Smooth muscle cell of the brain vasculature (primary cell): ENCODE results near the gene ARL5A.

Experiments
- DNase-seq: peaks from one replicate; pipeline ENCODE4 v3.0.0-alpha.2; 2012; ENCODE audit warnings: low read depth, low spot score

ARL5A gene

DNA sequence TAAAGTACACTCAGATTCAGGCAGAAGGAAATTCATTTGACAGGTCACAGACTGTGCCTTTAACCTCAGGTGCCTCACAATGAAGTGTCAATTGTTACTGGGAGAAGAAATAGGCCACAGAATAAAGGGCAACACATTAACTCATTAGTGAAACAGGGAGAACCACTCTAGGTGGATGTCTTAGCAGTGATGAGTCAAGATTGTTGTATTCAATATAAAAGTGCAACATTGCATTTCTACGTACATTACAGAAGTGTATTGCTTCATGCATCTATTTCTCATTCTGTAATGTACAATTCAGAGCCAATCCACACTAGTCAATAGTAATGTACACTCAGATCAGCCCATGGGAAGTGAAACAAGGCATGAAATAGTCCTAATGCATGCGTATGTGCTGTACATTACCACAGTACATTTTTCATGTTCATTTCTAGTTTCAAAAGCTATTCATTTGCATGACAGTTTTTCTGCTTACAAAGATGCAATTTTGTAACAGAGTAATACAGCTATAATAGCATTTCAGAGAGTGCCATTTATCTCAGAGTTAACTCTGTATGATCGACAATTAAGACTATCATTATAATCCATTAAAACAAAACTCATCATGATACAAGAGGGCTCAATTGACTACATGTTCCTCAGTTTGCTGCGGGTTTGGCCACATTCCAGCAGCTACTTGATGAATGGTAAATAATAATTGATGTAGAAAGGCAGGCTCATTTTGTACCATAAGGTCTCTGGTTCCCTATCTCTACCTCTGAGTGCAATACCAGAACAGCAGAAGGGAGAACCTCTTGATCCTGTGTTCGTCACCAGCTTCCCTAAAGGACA is 12.2 kb upstream of the ARL5A start:
- no peak for DNase-seq

DNA sequence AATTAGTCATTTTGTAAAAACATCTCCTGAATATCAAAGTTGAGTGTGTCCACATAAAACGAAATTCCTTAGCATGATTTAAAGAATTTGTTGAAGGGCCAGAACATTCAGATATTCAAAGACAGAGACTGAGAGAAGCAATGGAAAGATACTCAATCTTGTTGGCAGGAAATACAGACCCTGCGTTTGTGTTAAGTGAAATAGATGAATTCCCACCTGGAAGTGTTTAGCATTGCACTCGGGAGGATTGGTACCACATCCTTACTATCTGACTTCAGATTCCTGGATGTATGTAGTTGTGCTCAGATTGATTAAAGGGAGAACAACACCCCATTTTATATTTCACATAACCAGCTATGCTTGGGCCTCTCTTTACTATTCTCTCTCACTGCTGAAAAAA is 9.7 kb upstream of the ARL5A start:
- DNase-seq, result no peak

DNA sequence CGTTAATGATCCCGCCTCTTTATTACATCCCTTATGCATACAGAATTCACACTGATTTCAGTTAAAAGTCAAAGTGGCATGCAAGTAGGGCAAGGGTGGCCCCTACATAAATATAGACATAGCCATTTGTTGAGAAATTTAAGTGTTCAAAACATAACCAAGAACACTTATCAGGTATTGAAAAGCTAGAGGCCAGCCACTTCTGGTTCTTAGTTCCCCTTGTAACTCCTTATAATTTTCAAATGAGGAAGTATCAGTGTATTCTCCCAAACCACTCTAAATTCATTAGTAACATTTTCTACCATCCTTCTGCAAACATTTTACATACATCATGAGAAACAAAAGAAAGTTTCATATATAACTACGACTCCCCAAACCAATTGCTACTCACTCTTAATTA is 5.8 kb upstream of the ARL5A start:
- no peak for DNase-seq

DNA sequence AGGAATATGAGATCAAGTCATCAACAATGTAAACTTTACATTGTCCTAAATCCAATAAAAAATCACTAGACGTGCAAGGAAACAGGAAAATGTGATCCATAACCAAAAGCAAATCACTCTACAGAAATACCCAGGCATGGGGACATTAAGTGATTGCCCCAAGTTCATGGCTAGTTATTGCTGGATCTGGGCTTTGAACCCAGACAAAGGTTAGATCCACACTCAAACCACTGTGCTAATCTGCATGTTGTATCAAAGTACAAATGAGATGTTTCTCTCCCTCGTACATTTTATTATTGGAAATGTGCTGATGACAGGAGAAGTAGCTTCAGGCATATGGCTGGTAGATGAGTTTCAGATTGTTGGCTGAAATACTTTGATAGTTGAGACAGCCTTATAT is 2.7 kb upstream of the ARL5A start:
- no peak for DNase-seq

DNA sequence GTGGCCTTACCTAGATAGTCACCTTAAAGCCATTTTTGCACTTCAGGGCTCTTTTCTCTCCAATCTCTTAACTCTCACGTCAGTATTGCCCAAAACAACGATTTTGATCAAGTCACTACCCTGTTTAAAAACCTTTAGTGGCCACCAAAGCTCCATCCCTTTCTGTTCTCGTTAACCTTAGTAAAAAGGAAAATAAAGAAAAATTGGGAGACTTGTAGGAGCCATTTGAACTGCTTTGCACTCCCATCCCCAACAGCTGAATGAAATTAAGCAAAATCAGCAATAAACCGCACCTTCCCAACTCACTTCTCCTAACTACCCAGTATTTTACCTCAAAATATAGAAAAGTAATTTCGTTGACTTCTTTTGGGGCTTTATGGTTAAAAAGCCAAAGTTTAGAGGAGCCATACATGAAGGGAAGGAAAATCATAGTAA is 686 bp upstream of the ARL5A start:
- no peak for DNase-seq

DNA sequence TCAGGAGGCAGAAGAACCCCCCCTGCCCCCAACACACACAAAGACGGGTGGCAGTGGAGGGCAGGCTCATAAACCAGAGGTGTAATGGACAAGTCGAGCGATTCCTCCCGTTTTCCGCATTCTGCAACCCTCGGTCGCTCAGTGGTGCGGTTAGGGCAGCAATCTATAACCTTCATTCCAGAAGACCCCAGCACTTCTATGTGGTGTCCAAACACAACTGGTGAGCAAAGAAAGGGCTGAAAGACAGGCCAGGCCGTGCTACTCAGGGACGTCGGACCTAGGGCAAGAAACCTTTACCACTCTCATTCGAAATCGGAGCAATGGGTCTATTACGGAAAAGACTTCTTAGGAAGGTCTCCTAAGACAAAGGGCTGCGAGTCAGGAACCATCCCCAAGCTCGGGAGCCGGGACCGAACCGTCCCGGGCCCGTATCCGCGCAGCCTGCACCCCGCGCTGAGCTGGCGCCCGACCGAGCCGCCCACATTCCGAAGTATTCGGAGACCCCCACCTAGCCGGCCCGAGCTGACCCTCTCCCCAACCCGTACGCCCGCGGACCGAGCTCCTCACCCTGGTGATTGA is 568 bp downstream of the ARL5A start:
- no peak for DNase-seq

DNA sequence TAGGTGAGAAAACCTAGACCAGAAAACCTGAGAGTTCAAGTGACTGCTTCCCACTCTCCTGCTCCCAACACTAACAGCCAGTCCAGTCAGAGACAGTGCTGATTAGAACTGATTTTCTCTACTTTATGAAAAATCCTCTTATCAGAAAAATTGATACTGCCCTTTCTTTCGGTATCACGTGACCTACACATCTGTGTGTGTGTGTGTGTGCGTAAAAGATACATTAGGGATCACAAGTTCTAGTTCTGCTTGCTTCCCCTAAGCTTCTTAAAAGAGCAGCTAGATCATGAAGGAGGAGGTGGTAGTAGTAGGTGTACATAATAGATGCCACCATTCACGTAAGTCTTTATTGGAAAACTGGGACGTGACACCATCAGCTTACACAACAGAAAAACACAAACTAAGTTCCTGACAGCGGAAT is 1.5 kb downstream of the ARL5A start:
- DNase-seq, result no peak

DNA sequence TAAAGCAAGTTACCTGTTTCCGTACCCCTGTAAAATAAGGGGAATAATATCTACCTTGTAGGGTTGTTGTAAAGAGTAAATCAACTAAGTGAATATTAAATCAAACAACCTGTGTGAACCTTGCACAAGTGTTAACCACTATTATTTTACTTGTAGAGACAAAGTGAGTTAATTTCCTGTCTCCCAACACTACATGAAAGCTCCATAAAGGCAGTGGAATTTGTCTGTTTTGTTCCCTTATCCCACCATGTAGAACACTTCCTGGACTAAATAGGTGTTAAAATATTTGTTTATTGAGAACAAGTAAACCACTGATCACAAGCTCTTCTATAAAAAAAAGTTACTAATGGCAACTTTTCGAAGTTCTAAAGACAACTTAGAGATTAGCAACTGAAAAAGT is 3.3 kb downstream of the ARL5A start:
- DNase-seq, result no peak

DNA sequence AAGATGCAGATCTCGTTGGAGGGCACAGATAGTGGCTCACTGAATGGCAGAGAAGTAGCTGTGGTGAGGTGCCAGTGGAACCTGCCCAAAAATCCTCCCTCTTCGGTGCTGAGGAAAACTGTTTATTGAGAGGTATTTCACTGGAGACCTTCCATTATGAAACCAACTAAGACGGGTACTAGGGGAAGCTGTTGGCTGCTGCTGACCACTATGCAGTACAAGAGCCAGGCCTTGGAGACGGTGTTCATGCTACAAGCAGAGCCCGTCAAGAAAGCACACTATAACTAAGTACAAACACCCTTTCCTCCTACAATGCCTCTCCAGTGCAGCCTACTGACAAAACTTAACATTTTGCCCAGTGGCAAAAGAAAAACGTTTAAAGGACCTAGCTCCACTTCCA is 4.6 kb downstream of the ARL5A start:
- DNase-seq, result no peak

DNA sequence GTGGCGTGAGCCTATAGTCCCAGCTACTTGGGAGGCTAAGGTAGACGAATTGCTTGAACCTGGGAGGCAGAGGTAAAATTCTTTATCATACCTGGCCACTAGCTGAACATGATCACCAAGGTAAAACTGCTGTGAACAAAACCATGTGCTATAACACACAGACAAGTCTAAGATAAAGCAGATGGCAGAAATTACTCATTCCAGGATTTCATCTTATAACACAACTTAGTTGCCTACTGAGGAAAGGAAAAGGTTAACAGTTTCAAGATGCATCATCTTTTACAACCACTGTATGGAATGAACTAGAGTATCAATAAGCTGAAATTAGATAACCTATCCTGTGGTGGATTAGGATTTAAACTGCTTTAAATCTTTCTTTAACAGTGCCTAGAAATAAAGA is 8.3 kb downstream of the ARL5A start:
- DNase-seq, result no peak

DNA sequence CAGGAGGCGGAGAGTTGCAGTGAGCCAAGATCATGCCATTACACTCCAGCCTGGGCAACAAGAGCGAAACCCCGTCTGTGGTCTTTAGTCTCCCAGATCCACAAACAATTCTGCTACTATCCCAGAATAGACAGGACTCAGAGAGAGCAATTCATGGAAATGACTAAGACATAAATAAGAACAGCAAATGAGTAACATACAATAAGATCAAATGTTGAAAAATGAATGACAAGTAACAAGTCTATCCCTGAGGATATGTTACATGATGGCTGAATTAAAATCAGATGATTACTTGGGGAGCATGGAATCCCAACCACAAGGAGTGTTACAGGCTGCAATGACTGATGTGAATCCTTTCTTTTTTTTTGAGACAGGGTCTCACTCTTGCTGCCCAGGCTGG is 10.3 kb downstream of the ARL5A start:
- DNase-seq, result no peak

DNA sequence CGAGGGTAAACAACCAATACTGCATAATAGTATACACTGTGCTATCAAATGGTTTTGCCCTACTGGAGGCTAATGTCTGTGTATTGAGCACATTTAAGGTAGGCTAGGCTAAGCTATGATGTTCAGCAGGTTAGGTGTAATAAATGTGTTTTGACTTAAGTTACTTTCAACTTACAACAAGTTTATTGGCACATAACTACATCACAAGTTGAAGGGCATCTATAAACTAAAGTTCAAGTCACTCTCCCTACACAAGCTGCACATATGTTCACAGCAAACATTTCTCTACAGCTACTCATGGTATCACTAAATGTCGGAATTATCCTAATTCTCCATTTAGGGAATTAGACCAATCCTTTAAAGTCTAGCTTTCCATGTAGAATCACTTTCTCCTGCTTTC is 11.4 kb downstream of the ARL5A start:
- DNase-seq, result no peak

DNA sequence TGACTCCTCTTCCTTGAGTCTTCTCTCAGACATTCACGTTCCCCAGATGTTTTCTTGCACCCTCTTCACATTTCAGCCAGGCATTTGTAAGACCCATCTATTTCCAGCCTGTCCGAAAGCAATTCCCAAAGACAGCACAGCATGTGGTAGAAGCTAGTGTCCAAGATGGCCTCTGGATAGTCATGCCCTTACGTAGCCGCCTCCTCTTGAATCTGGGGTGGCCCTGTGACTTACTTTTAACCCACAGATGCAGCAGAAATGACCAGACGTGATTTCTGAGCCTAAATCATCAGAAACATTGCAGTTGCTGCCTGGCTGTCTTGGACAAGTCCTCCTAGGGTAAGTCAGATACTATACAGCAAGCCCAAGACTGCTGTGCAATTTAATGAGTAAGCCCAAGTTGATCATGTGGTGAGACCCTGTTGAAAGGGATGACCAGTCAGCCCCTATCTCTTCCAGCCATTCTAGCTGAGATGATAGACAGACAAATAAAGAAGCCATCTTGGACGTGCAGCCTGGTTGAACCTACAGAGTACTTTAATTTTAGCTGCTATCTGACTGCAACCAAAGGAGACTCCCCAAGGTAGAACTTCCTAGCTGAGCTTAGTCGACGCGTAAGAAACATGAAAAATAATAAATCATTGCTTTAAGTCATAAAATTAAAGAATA is 12.3 kb downstream of the ARL5A start:
- DNase-seq, result no peak

DNA sequence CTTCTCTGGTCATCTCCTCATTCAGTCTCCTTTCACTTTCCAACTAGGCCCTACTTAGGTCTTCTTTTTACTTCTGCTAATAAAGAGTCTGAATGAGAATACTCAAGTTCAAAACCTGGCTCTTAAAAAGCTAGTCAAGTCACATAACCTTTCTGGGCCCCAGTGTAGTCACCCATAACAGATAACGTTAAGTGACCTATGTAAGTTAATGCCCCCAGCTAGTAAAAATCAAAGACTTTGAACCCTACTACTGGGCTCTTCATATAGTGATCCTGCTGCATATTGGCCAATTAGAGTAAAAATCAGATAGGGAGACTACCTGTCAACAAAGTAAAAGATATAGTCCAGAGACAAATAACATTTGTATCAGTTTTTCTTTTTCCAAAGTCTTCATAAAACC is 17.7 kb downstream of the ARL5A start:
- no peak for DNase-seq

DNA sequence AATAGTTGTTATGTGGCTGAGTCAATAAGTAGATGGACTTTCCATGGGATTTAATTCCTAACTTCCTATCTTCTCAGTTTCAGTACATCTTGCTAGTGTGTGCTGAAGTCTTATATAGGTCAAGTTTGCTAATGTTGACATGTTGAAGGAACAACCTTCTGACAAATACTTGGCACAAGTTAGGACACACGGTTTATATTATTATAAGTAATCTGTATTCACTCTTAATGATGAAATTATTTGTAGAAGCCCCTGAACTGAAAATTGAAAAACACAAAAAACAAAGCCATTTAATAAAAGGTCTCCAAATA is 19.2 kb downstream of the ARL5A start:
- no peak for DNase-seq

DNA sequence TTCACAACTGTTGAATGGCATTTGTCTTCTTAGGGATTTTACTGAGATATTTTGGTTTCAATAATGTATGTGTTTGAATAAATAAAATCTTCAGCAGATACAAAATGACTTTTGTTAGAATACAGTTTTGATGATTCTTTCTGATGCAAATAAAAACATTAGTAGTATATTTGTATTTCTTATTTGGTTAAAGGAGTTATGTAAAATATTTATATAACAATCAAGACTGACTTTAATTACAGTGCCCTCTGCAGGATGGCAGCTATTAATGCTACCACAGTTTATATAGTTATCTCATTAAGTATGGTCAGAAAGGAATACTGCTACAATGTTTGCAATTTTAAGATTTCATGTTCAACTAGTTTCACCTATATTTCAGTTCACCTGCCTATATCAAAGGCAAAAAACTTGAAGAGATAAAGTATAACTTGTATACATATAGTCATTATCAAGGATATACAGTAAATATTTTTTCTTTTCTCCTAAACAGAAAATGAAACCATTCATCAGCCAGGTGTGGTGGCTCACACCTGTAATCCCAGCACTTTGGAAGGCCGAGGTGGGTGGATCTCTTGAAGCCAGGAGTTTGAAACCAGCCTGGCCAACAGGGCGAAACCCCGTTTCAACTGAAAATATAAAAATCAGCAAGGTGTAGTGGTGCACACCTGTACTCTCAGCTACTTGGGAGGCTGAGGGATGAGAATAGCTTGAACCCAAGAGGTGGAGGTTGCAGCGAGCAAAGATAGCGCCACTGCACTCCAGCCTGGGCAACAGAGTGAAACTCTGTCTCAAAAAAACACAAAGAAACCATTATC is 19.8 kb downstream of the ARL5A start:
- no peak for DNase-seq

DNA sequence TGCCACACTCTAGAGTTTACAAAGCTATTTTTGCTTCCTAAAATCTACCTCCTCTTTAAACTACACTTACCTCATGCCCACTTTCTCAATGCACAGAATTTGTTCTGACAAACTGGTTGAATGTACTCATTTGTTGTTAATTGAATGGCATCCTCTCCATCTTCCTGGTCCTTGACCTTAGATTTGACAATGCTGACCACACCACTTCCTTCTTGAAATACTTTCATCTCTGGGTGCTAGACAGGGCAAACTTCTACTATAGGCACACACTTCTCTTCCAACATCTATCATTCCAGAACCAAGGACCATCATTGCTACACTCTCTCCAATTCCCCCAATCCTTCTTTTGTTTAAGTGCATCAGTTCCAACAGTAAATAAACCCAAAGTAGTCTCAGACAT is 22.3 kb downstream of the ARL5A start:
- DNase-seq, result no peak

DNA sequence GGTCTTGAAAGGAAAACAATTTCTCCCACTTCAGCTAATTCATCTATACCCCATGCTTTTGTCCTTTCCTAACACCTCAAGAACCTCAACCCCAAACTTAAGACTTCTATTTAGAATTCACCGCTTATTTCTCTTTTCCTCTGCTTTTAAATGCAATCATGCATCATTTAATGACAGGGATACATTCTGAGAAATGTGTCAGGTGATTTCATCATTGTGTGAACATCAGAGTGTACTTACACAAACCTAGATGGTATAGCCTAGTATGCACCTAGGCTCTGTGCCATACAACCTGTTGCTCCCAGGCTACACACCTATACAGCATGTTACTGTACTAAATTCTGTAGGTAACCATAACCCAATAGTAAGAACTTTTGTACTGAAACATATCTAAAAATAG is 22.9 kb downstream of the ARL5A start:
- no peak for DNase-seq

DNA sequence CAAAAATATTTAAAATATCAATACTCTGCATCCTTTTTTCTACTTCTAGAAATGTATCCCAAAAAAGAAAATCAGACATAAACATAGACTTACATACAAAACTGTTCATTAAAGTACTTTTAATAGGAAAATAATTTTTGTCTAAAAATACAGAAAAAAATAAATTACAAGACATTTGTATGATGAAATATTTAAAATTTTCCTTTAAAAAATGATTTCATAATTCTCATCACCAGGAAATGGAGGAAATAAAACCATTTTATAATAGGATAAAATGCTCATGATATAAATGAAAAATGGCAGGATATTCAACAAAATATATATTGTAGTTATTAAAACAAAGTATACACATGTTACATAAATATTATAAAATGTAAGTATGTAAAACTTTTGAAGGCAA is 24.4 kb downstream of the ARL5A start:
- no peak for DNase-seq

DNA sequence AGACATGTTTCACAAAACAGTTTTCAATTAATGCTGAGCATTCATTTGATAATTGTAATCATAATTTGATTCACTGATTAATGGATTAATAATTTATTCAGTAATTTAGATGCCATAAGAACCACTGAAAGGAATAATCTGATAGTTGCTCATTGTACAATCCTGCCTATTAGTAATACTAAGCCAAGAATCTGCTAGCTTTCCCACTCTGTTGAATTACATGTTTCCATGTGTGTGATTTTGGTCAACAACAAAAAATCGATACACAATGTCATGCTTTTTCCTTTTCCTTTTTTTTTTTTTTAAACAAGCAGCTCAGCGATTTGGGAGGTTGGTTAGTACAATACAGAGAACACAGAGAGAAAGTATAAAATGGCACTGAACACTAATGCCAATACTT is 25.9 kb downstream of the ARL5A start:
- no peak for DNase-seq

DNA sequence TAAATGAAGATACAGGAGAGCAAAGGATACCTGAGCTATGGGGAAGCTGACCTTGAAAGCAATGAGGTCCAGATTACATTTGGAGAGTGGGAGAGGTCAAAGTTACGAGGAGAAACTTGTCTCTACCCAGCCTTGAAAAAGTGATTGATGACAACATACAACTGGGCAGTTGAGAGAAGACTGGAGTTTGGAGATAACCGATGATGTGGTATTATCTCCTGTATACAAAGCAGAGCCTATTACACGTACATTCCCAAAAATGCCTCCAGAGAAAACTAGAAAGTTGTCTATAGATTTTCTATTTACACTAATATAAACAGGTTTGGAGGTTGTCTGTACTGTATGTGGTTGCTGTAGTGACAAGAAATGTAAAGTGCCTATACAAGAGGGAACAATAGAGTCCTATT is 28.3 kb downstream of the ARL5A start:
- DNase-seq, result no peak

DNA sequence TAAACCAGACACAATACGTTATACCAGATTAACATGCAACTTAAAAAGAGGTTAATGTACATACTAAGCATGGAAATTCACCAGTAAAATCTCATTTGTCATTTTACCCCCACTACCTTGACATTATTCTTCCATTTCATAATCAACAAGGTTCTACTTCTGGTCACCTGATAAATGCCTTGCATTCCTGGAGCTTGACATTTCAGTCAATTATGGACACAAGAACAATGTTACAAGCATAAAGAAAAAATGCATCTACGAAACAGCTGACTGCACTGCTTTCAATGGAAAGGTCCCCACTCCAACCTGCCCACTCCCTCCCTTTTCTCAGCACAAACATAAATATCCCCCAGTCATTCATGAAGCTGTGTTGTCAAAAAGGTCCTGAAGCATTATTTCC is 31.4 kb downstream of the ARL5A start:
- no peak for DNase-seq
